HEK293 (cell line): ENCODE data around the gene HLA-DPB1.

ENCODE experiments used
- CTCF ChIA-PET: fragments of 350-600 bp; formaldehyde crosslinking; extraction: SDS; loops from one replicate; lab custom pipeline; 2021; ENCODE audit warnings: antibody characterized with exemption; lab: Yijun Ruan, JAX
- POLR2A ChIA-PET: fragments of 300-600 bp; formaldehyde crosslinking; extraction: SDS; loops from one replicate; lab custom pipeline; 2020; ENCODE audit warnings: antibody characterized with exemption, inconsistent platforms; lab: Yijun Ruan, JAX
- H3K27ac ChIP-seq: fragments of 200-500 bp; sonication (Bioruptor generic); 2 replicates; pipeline ENCODE4 v1.5.1; 2014; ENCODE audit warnings: low read depth, low read length, control low read depth, inconsistent platforms; ENCODE audit errors: extremely low read depth
- H3K36me3 ChIP-seq, 2 experiments: fragments of 200-500 bp in 1 of 2; sonication (Bioruptor generic) in 1 of 2; 1 replicate in 1 of 2; 2 replicates in 1 of 2; pipeline ENCODE4 v1.5.1; 2014 to 2017; ENCODE audit warnings: inconsistent platforms in 2 of 2, low read length in 2 of 2; ENCODE audit not compliant: control insufficient read depth in 2 of 2, insufficient read depth in 1 of 2
- H3K4me1 ChIP-seq: fragments of 200-500 bp; sonication (Bioruptor generic); 2 replicates; pipeline ENCODE4 v1.5.1; 2014; ENCODE audit warnings: mild to moderate bottlenecking, low read length, inconsistent platforms; ENCODE audit not compliant: control insufficient read depth, insufficient read depth
- H3K4me3 ChIP-seq: 2 replicates; pipeline ENCODE4 v1.5.1; 2011; ENCODE audit warnings: low read depth, mild to moderate bottlenecking, control low read depth, low read length, moderate library complexity
- H3K9me3 ChIP-seq: fragments of 200-500 bp; sonication (Bioruptor generic); 2 replicates; pipeline ENCODE4 v1.5.1; 2014; ENCODE audit warnings: low read depth, low read length, inconsistent platforms; ENCODE audit not compliant: control insufficient read depth, insufficient read depth
- AEBP2 ChIP-seq: fragments of 450-650 bp; formaldehyde crosslinking; IDR thresholded peaks from 2 replicates; pipeline ENCODE4 v1.5.1; 2016; ENCODE audit warnings: missing biosample characterization, missing genetic modification characterization, borderline replicate concordance
- HOXD13 ChIP-seq: sonication (generic); formaldehyde crosslinking; IDR thresholded peaks from 2 replicates; pipeline ENCODE4 v1.8.0; 2022; ENCODE audit warnings: missing genetic modification reagents, borderline replicate concordance
- IKZF3 ChIP-seq: fragments of 450-650 bp; IDR thresholded peaks from 2 replicates; pipeline ENCODE4 v1.5.0; 2018; ENCODE audit warnings: missing biosample characterization, mild to moderate bottlenecking, missing genetic modification characterization, moderate library complexity
- KLF7 ChIP-seq: fragments of 450-650 bp; formaldehyde crosslinking; IDR thresholded peaks from 2 replicates; pipeline ENCODE4 v1.5.1; 2016; ENCODE audit warnings: missing biosample characterization, missing genetic modification characterization, borderline replicate concordance
- OVOL3 ChIP-seq: fragments of 450-650 bp; formaldehyde crosslinking; IDR thresholded peaks from 2 replicates; pipeline ENCODE4 v1.5.1; 2016; ENCODE audit warnings: missing biosample characterization, missing genetic modification characterization
- PRDM6 ChIP-seq: fragments of 450-650 bp; formaldehyde crosslinking; IDR thresholded peaks from 2 replicates; pipeline ENCODE4 v1.5.1; 2017; ENCODE audit warnings: missing biosample characterization, missing genetic modification characterization
- SCRT1 ChIP-seq: fragments of 450-650 bp; formaldehyde crosslinking; IDR thresholded peaks from 2 replicates; pipeline ENCODE4 v1.5.1; 2016; ENCODE audit warnings: missing biosample characterization, missing genetic modification characterization, borderline replicate concordance
- ZBTB11 ChIP-seq: fragments of 450-650 bp; formaldehyde crosslinking; conservative IDR thresholded peaks from 2 replicates; pipeline ENCODE4 v1.5.1; 2016; ENCODE audit warnings: low read depth, missing biosample characterization, missing genetic modification characterization
- ZBTB21 ChIP-seq: fragments of 450-650 bp; formaldehyde crosslinking; IDR thresholded peaks from 2 replicates; pipeline ENCODE4 v1.5.1; 2017; ENCODE audit warnings: missing biosample characterization, missing genetic modification characterization
- ZBTB7A ChIP-seq: fragments of 450-650 bp; formaldehyde crosslinking; IDR thresholded peaks from 2 replicates; pipeline ENCODE4 v1.5.1; 2016; ENCODE audit warnings: low read depth, missing biosample characterization, missing genetic modification characterization
- ZFP37 ChIP-seq: fragments of 450-650 bp; formaldehyde crosslinking; IDR thresholded peaks from 2 replicates; pipeline ENCODE4 v1.5.1; 2016; ENCODE audit warnings: missing biosample characterization, missing genetic modification characterization
- ZNF121 ChIP-seq: fragments of 450-650 bp; formaldehyde crosslinking; IDR thresholded peaks from 2 replicates; pipeline ENCODE4 v1.5.1; 2016; ENCODE audit warnings: missing biosample characterization, missing genetic modification characterization
- ZNF132 ChIP-seq: fragments of 450-650 bp; formaldehyde crosslinking; IDR thresholded peaks from 2 replicates; pipeline ENCODE4 v1.5.1; 2017; ENCODE audit warnings: missing biosample characterization, missing genetic modification characterization, borderline replicate concordance
- ZNF16 ChIP-seq: fragments of 450-650 bp; formaldehyde crosslinking; IDR thresholded peaks from 2 replicates; pipeline ENCODE4 v1.5.1; 2016; ENCODE audit warnings: low read depth, missing biosample characterization, missing genetic modification characterization
- ZNF174 ChIP-seq: fragments of 450-650 bp; formaldehyde crosslinking; IDR thresholded peaks from 2 replicates; pipeline ENCODE4 v1.5.0; 2017; ENCODE audit warnings: missing biosample characterization, mild to moderate bottlenecking, missing genetic modification characterization
- ZNF202 ChIP-seq: fragments of 450-650 bp; formaldehyde crosslinking; IDR thresholded peaks from 2 replicates; pipeline ENCODE4 v1.5.1; 2016; ENCODE audit warnings: missing biosample characterization, missing genetic modification characterization, borderline replicate concordance
- ZNF266 ChIP-seq: fragments of 450-650 bp; formaldehyde crosslinking; IDR thresholded peaks from 2 replicates; pipeline ENCODE4 v1.5.1; 2016; ENCODE audit warnings: missing biosample characterization, missing genetic modification characterization, low read depth
- ZNF311 ChIP-seq: fragments of 450-650 bp; formaldehyde crosslinking; IDR thresholded peaks from 2 replicates; pipeline ENCODE4 v1.5.1; 2017; ENCODE audit warnings: missing biosample characterization, missing genetic modification characterization, borderline replicate concordance
- ZNF404 ChIP-seq: fragments of 450-650 bp; formaldehyde crosslinking; IDR thresholded peaks from 2 replicates; pipeline ENCODE4 v1.5.1; 2017; ENCODE audit warnings: missing biosample characterization, missing genetic modification characterization
- ZNF548 ChIP-seq: fragments of 450-650 bp; formaldehyde crosslinking; IDR thresholded peaks from 2 replicates; pipeline ENCODE4 v1.5.1; 2016; ENCODE audit warnings: missing biosample characterization, missing genetic modification characterization
- ZNF558 ChIP-seq: fragments of 450-650 bp; formaldehyde crosslinking; IDR thresholded peaks from 2 replicates; pipeline ENCODE4 v1.5.1; 2016; ENCODE audit warnings: missing biosample characterization, missing genetic modification characterization
- ZNF701 ChIP-seq: fragments of 450-650 bp; formaldehyde crosslinking; IDR thresholded peaks from 2 replicates; pipeline ENCODE4 v1.5.1; 2016; ENCODE audit warnings: missing biosample characterization, missing genetic modification characterization
- ZNF776 ChIP-seq: fragments of 450-650 bp; formaldehyde crosslinking; IDR thresholded peaks from 2 replicates; pipeline ENCODE4 v1.5.0; 2017; ENCODE audit warnings: missing biosample characterization, missing genetic modification characterization, borderline replicate concordance
- ZXDB ChIP-seq: fragments of 450-650 bp; formaldehyde crosslinking; IDR thresholded peaks from 2 replicates; pipeline ENCODE4 v1.5.1; 2016; ENCODE audit warnings: missing biosample characterization, missing genetic modification characterization

Gene HLA-DPB1

GRCh38 chr6:33107641-33108040 lies 31.9 kb downstream of the HLA-DPB1 start:
- Histone ChIP-seq H3K36me3 (no peaks in the 10 kb centered on the region), H3K4me3 (no peak overlapping the region), H3K4me1 (no peaks in the 10 kb centered on the region), H3K9me3 (no peaks in the 10 kb centered on the region), H3K27ac (no peak overlapping the region)
- no peak for TF ChIP-seq ZBTB11 (tag by site-specific recombination)
- TF ChIP-seq ZBTB7A (tag by site-specific recombination) = no peak
- no peak for TF ChIP-seq ZNF174 (tag by site-specific recombination)
- TF ChIP-seq PRDM6 (tag by site-specific recombination) = no peak
- TF ChIP-seq ZNF558 = no peak
- no peak for TF ChIP-seq ZNF121 (tag by site-specific recombination)
- TF ChIP-seq ZNF16 (tag by site-specific recombination) = no peak
- TF ChIP-seq ZNF776 (tag by site-specific recombination) = no peak
- TF ChIP-seq KLF7 (tag by site-specific recombination) = no peak
- TF ChIP-seq SCRT1 (tag by site-specific recombination) = no peak
- no peak for TF ChIP-seq ZFP37 (tag by site-specific recombination)
- TF ChIP-seq ZNF311 = no peak
- no peak for TF ChIP-seq ZNF132 (tag by site-specific recombination)
- no peak for TF ChIP-seq ZNF266 (tag by site-specific recombination)
- no peak for TF ChIP-seq ZNF202 (tag by site-specific recombination)
- no peak for TF ChIP-seq ZNF404
- TF ChIP-seq ZXDB (tag by site-specific recombination) = no peak
- TF ChIP-seq ZNF548 (tag by site-specific recombination) = no peak
- ChIA-PET CTCF (interaction anchor here (0.6 to 1.5 kb wide), 6 partner anchors 9 to 59 kb away, joined by 3 to 6 read pairs (median 4); no protein-coding TSS in a partner anchor), POLR2A (no interaction called here)

GRCh38 chr6:33108307-33108706 lies 32.5 kb downstream of the HLA-DPB1 start:
- Histone ChIP-seq H3K9me3 (no peaks in the 10 kb centered on the region), H3K4me1 (no peaks in the 10 kb centered on the region), H3K36me3 (no peaks in the 10 kb centered on the region), H3K4me3 (no peak overlapping the region)
- POLR2A ChIA-PET = no interaction called here
- CTCF ChIA-PET = interaction anchor here (1.9 to 2.0 kb wide), 2 partner anchors 11 to 17 kb away, joined by 10 to 12 read pairs; no protein-coding TSS in a partner anchor
- TF ChIP-seq ZNF701 (tag by site-specific recombination) = no peak
- no peak for TF ChIP-seq IKZF3 (tag by site-specific recombination)
- TF ChIP-seq ZNF311 = no peak
- no peak for TF ChIP-seq HOXD13 (CRISPR knock-in tag)
- TF ChIP-seq OVOL3 (tag by site-specific recombination) = no peak
- TF ChIP-seq ZBTB21 (tag by site-specific recombination) = no peak
- TF ChIP-seq ZXDB (tag by site-specific recombination) = no peak
- no peak for TF ChIP-seq AEBP2 (tag by site-specific recombination)
- TF ChIP-seq, all 188 proteins: peak for 0
- no peak overlapping the region for H3K27ac ChIP-seq
